IMR-90 (cell line): Measurements from ENCODE around the gene TCF7L2. TPM values are rescaled to one million over a fixed set of nuclear protein-coding genes. Genes with fewer than 3 reads are reported as not detected.

Experiments used
- ATAC-seq: fragments of 200-7000 bp; cut with Tn5 transposase; 2 replicates; pipeline ENCODE4 v1.9.1; 2020; ENCODE audit warnings: low read depth, mild to moderate bottlenecking, moderate library complexity
- BruUV-seq: library from RNA; stranded (reverse); fragments of 400-500 nt; replicated peaks from 2 replicates; lab custom pipeline; 2021; lab: Mats Ljungman, UMichigan
- CTCF ChIA-PET: fragments of 300-600 bp; formaldehyde crosslinking; extraction: SDS; loops from one replicate; lab custom pipeline; 2021; ENCODE audit warnings: antibody characterized with exemption; lab: Yijun Ruan, JAX
- POLR2A ChIA-PET: fragments of 300-600 bp; sonication (Branson Sonifier 250); formaldehyde crosslinking; loops from one replicate; lab custom pipeline; 2022; ENCODE audit warnings: antibody characterized with exemption; ENCODE audit not compliant: unreplicated experiment; lab: Charles Lee
- DNase-seq: peaks from one replicate; pipeline ENCODE4 v3.0.0; 2013
- H2AFZ ChIP-seq: replicated peaks from 2 replicates; pipeline ENCODE3; 2013; ENCODE audit warnings: low read length, mild to moderate bottlenecking; ENCODE audit not compliant: poor library complexity
- H2AK5ac ChIP-seq: 2 replicates; pipeline ENCODE4 v1.6.1; 2013; ENCODE audit warnings: low read depth, low read length, inconsistent platforms
- H2AK9ac ChIP-seq: replicated peaks from 2 replicates; pipeline ENCODE3; 2013; ENCODE audit warnings: mild to moderate bottlenecking, low read depth, low read length, moderate library complexity; ENCODE audit not compliant: poor library complexity
- H2BK120ac ChIP-seq: 2 replicates; pipeline ENCODE4 v1.6.1; 2013; ENCODE audit warnings: low read depth, low read length, inconsistent platforms
- H2BK15ac ChIP-seq: 3 replicates; pipeline ENCODE4 v1.6.1; 2013; ENCODE audit warnings: low read depth, low read length, inconsistent platforms
- H2BK20ac ChIP-seq: 2 replicates; pipeline ENCODE4 v1.6.1; 2013; ENCODE audit warnings: low read depth, mild to moderate bottlenecking, inconsistent platforms, low read length, moderate library complexity
- H2BK5ac ChIP-seq: 2 replicates; pipeline ENCODE4 v1.6.1; 2013; ENCODE audit warnings: mild to moderate bottlenecking, low read depth, low read length, inconsistent platforms; ENCODE audit not compliant: poor library complexity, severe bottlenecking
- H3K14ac ChIP-seq: replicated peaks from 2 replicates; pipeline ENCODE4 v1.6.1; 2013; ENCODE audit warnings: low read depth, low read length, inconsistent platforms
- H3K18ac ChIP-seq: 2 replicates; pipeline ENCODE4 v1.6.1; 2013; ENCODE audit warnings: low read depth, low read length, control low read depth
- H3K23ac ChIP-seq: 2 replicates; pipeline ENCODE4 v1.6.1; 2013; ENCODE audit warnings: low read depth, low read length, inconsistent platforms
- H3K27ac ChIP-seq: 2 replicates; pipeline ENCODE4 v1.5.1; 2013; ENCODE audit warnings: mild to moderate bottlenecking, control low read depth, low read length; ENCODE audit not compliant: insufficient read depth
- H3K27me3 ChIP-seq: 2 replicates; pipeline ENCODE4 v1.6.1; 2013; ENCODE audit warnings: low read length; ENCODE audit not compliant: control insufficient read depth, insufficient read depth
- H3K36me3 ChIP-seq: 2 replicates; pipeline ENCODE4 v1.6.1; 2013; ENCODE audit warnings: low read length, mixed read lengths; ENCODE audit not compliant: control insufficient read depth, insufficient read depth
- H3K4ac ChIP-seq: 2 replicates; pipeline ENCODE4 v1.6.1; 2013; ENCODE audit warnings: low read depth, low read length, inconsistent platforms
- H3K4me1 ChIP-seq: 2 replicates; pipeline ENCODE4 v1.6.1; 2013; ENCODE audit warnings: low read length, mixed read lengths; ENCODE audit not compliant: control insufficient read depth, insufficient read depth
- H3K4me2 ChIP-seq: 2 replicates; pipeline ENCODE4 v1.6.1; 2013; ENCODE audit warnings: low read depth, mild to moderate bottlenecking, control low read depth, low read length, moderate library complexity
- H3K4me3 ChIP-seq: 2 replicates; pipeline ENCODE4 v1.5.1; 2013; ENCODE audit warnings: low read depth, mild to moderate bottlenecking, control low read depth, low read length, moderate library complexity; ENCODE audit not compliant: insufficient read depth
- H3K56ac ChIP-seq: 2 replicates; pipeline ENCODE4 v1.6.1; 2013; ENCODE audit warnings: low read length, inconsistent platforms; ENCODE audit not compliant: insufficient read depth; ENCODE audit errors: extremely low read depth
- H3K79me1 ChIP-seq, 2 experiments: 2 replicates each; pipeline ENCODE4 v1.6.1; 2013; ENCODE audit warnings: low read length in 2 of 2, inconsistent platforms in 1 of 2, low read depth in 1 of 2
- H3K9ac ChIP-seq: 2 replicates; pipeline ENCODE4 v1.6.1; 2013; ENCODE audit warnings: low read depth, low read length, control low read depth
- H3K9me1 ChIP-seq: 2 replicates; pipeline ENCODE4 v1.6.1; 2013; ENCODE audit warnings: low read length, inconsistent platforms; ENCODE audit not compliant: insufficient read depth
- H3K9me3 ChIP-seq: 2 replicates; pipeline ENCODE4 v1.6.1; 2013; ENCODE audit warnings: low read length; ENCODE audit not compliant: control insufficient read depth, insufficient read depth
- H4K20me1 ChIP-seq: 2 replicates; pipeline ENCODE4 v1.6.1; 2013; ENCODE audit warnings: low read length, inconsistent platforms; ENCODE audit not compliant: insufficient read depth
- H4K5ac ChIP-seq: 2 replicates; pipeline ENCODE4 v1.6.1; 2013; ENCODE audit warnings: mild to moderate bottlenecking, low read depth, low read length, control low read depth
- H4K8ac ChIP-seq, 2 experiments: 2 replicates each; pipeline ENCODE4 v1.6.1; 2013; ENCODE audit warnings: low read depth in 2 of 2, low read length in 2 of 2, control low read depth in 1 of 2, inconsistent platforms in 1 of 2
- H4K91ac ChIP-seq: 2 replicates; pipeline ENCODE4 v1.6.1; 2013; ENCODE audit warnings: low read depth, low read length, inconsistent platforms; ENCODE audit not compliant: insufficient read depth
- CTCF ChIP-seq: conservative IDR thresholded peaks from 2 replicates; pipeline ENCODE4 v1.5.1; 2012; ENCODE audit warnings: mild to moderate bottlenecking, low read depth, low read length, improper control_type of control experiment
- POLR2A ChIP-seq: IDR thresholded peaks from 2 replicates; pipeline ENCODE4 v1.6.1; 2012; ENCODE audit warnings: mild to moderate bottlenecking, low read depth, low read length
- SMC3 ChIP-seq: fragments of 150-350 bp; IDR thresholded peaks from 2 replicates; pipeline ENCODE4 v1.6.1; 2016; ENCODE audit warnings: low read depth, mild to moderate bottlenecking, antibody characterized with exemption, low read length, moderate library complexity
- USF2 ChIP-seq: fragments of 150-350 bp; IDR thresholded peaks from 2 replicates; pipeline ENCODE4 v1.6.1; 2017; ENCODE audit warnings: mild to moderate bottlenecking, antibody characterized with exemption, low read length, low read depth
- WGBS, 2 experiments: methylation state at CpG; one replicate each; pipeline versions ENCODE4 v1.1.5 to v1.1.7; 2013; ENCODE audit warnings: missing lambda C conversion rate in 2 of 2; ENCODE audit not compliant: insufficient read length in 1 of 2; ENCODE audit errors: extremely low coverage in 2 of 2; 5-methylcytosine and 5-hydroxymethylcytosine counted together
- dilution Hi-C: fragments of 300-500 bp; cut with HindIII; formaldehyde crosslinking; loops from one replicate; pipeline ENCODE4 v1.14.3; 2018; ENCODE audit warnings: low sequenced_read_pairs; ENCODE audit not compliant: unreplicated experiment
- in situ Hi-C: fragments of 300-500 bp; cut with MboI; formaldehyde crosslinking; loops from 3 replicates; pipeline ENCODE4 v1.14.3; 2019; ENCODE audit warnings: low sequenced_read_pairs, inconsistent platforms, mixed read lengths
- intact Hi-C: fragments of 100-400 bp; cut with micrococcal nuclease; formaldehyde crosslinking; loops from 2 replicates; pipeline ENCODE4 v1.10.0; 2022
- polyA plus RNA-seq, 3 experiments: library from polyadenylated mRNA; depleted of rRNA; stranded (reverse); fragments of >200 nt; gene quantifications; 2 replicates each; pipeline ENCODE4 v1.2.3, GENCODE V29; 2012; ENCODE audit warnings: low replicate concordance in 1 of 3
- total RNA-seq: library from RNA; depleted of rRNA; stranded (reverse); fragments of >200 nt; gene quantifications from 2 replicates; pipeline ENCODE4 v1.2.3, GENCODE V29; 2012

The TCF7L2 gene
- total and polyA plus RNA-seq, 2 of the 4 experiments (the other 2 are of a cell fraction): 1.3 to 12.2 TPM

DNA sequence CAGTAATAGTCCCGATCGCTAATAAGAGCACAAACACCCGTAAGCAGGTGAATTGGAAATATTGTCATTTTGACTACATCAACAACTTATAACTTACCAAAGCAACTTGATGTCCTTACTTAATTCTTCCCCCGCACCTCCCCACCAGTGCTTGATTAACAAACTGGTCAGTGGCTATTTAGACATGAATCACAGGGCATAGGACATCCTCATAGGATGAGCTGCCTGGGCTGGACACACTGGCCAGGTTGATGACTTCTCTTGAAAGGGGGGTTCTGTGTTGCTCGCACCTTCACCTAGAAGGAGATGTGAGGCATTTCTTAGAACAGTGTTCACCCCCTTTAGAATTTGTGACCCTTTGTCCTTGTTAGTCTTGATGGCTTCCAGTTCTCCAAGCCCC is 163.2 kb downstream of the TCF7L2 start:
- Histone ChIP-seq H2AK5ac (no peak overlapping the region), H3K27ac (no peak overlapping the region), H3K79me1 (peaks cover 14 to 17% of the 10 kb centered on the region in 2 experiments), H3K4ac (no peak overlapping the region), H2BK5ac (no peak overlapping the region), H3K9me1 (no peaks in the 10 kb centered on the region), H2BK20ac (no peak overlapping the region), H3K18ac (no peak overlapping the region), H3K4me2 (no peak overlapping the region), H3K27me3 (no peaks in the 10 kb centered on the region), H2BK120ac (no peak overlapping the region), H2BK15ac (no peak overlapping the region), H2AK9ac (no peak overlapping the region), H4K8ac (no peak overlapping the region), H2AFZ (no peak overlapping the region), H3K23ac (no peak overlapping the region; the same call in 1 of the 2 replicates), H4K5ac (no peak overlapping the region), H3K14ac (no peak overlapping the region), H4K91ac (no peak overlapping the region), H3K9me3 (no peaks in the 10 kb centered on the region), H3K36me3 (peaks cover 2% of the 10 kb centered on the region; the same call in 1 of the 2 replicates), H4K20me1 (peaks cover 3% of the 10 kb centered on the region; the same call in 1 of the 2 replicates), H3K4me3 (no peak overlapping the region), H3K9ac (no peak overlapping the region), H3K4me1 (peaks cover 5% of the 10 kb centered on the region), H3K56ac (no peak overlapping the region)
- no CpG with 5 or more reads among the region's 5 CpGs for WGBS, 2 experiments
- dilution Hi-C loops (no loop called here), intact Hi-C loops (no loop called here), in situ Hi-C loops (no loop called here)
- no TSS peak for BruUV-seq
- ATAC-seq (no peak), DNase-seq (no peak)
- ChIA-PET CTCF (no interaction called here), POLR2A (no interaction called here)
- TF ChIP-seq POLR2A: no peak
- no peak for TF ChIP-seq CTCF
- TF ChIP-seq SMC3: no peak
- no peak for TF ChIP-seq USF2
